ENCODE results near the gene GGT1.

DNA sequence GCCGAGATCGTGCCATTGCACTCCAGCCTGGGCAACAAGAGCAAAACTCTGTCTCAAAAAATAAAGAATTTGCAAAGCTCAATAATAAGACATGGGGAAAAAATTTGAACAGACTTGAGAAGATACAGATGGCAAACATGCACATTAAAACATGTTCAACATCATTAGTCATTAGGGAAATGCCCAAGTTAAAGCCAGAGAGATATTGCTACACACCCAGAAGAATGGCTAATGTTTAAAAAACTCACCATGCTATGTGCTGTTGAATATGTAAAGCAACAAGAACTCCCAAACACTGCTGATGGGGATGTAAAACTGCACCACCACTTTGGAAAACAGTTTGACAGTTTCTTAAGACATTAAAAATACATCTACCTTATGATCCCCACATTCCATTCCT is 22.7 kb upstream of the GGT1 start:
- TF ChIP-seq, protein P1, sequence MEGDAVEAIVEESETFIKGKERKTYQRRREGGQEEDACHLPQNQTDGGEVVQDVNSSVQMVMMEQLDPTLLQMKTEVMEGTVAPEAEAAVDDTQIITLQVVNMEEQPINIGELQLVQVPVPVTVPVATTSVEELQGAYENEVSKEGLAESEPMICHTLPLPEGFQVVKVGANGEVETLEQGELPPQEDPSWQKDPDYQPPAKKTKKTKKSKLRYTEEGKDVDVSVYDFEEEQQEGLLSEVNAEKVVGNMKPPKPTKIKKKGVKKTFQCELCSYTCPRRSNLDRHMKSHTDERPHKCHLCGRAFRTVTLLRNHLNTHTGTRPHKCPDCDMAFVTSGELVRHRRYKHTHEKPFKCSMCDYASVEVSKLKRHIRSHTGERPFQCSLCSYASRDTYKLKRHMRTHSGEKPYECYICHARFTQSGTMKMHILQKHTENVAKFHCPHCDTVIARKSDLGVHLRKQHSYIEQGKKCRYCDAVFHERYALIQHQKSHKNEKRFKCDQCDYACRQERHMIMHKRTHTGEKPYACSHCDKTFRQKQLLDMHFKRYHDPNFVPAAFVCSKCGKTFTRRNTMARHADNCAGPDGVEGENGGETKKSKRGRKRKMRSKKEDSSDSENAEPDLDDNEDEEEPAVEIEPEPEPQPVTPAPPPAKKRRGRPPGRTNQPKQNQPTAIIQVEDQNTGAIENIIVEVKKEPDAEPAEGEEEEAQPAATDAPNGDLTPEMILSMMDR (IDR thresholded peaks at IDR 0.05): no peak
- no peak for TF ChIP-seq POLR2A (IDR thresholded peaks at IDR 0.05)
